GM23248 (cell line): Measurements from ENCODE around the gene IL10RB. TPM values are rescaled to one million over a fixed set of nuclear protein-coding genes. Genes with fewer than 3 reads are reported as not detected.

Experiments
- DNase-seq: peaks from one replicate; pipeline ENCODE4 v3.0.0-alpha.2; 2015
- H2AFZ ChIP-seq: fragments of 200-600 bp; sonication (generic); 2 replicates; pipeline ENCODE4 v1.6.1; 2016; ENCODE audit warnings: antibody characterized with exemption
- H3F3A ChIP-seq: fragments of 200-600 bp; sonication (generic); 2 replicates; pipeline ENCODE4 v1.6.1; 2016; ENCODE audit warnings: mild to moderate bottlenecking, antibody characterized with exemption, mixed run types; ENCODE audit not compliant: insufficient read depth
- H3K27ac ChIP-seq: fragments of 200-600 bp; sonication (generic); 2 replicates; pipeline ENCODE4 v1.5.1; 2016; ENCODE audit warnings: mild to moderate bottlenecking
- H3K27me3 ChIP-seq: fragments of 200-600 bp; sonication (generic); replicated peaks from 2 replicates; pipeline ENCODE4 v1.6.1; 2016; ENCODE audit warnings: mild to moderate bottlenecking; ENCODE audit not compliant: insufficient read depth
- H3K36me3 ChIP-seq: fragments of 200-600 bp; sonication (generic); 2 replicates; pipeline ENCODE4 v1.6.1; 2016; ENCODE audit warnings: low read depth, mild to moderate bottlenecking
- H3K4me1 ChIP-seq: fragments of 200-600 bp; sonication (generic); 2 replicates; pipeline ENCODE4 v1.6.1; 2016; ENCODE audit warnings: mild to moderate bottlenecking; ENCODE audit not compliant: insufficient read depth
- H3K4me2 ChIP-seq: fragments of 200-600 bp; sonication (generic); one replicate; pipeline ENCODE4 v1.6.1; 2016; ENCODE audit warnings: mild to moderate bottlenecking; ENCODE audit not compliant: unreplicated experiment
- H3K4me3 ChIP-seq: fragments of 200-600 bp; sonication (generic); 2 replicates; pipeline ENCODE4 v1.5.1; 2016; ENCODE audit warnings: mild to moderate bottlenecking
- H3K79me2 ChIP-seq: fragments of 200-600 bp; sonication (generic); 2 replicates; pipeline ENCODE4 v1.6.1; 2016; ENCODE audit warnings: mild to moderate bottlenecking; ENCODE audit not compliant: insufficient read depth
- H3K9ac ChIP-seq: fragments of 200-600 bp; sonication (generic); 2 replicates; pipeline ENCODE4 v1.6.1; 2016; ENCODE audit warnings: mild to moderate bottlenecking
- H3K9me2 ChIP-seq: fragments of 200-600 bp; sonication (generic); 2 replicates; pipeline ENCODE4 v1.6.1; 2016; ENCODE audit warnings: mixed run types, mild to moderate bottlenecking, moderate library complexity; ENCODE audit not compliant: insufficient read depth
- H3K9me3 ChIP-seq: fragments of 200-600 bp; sonication (generic); one replicate; pipeline ENCODE4 v1.6.1; 2017; ENCODE audit warnings: low read depth
- H4K20me1 ChIP-seq: fragments of 200-600 bp; sonication (generic); 2 replicates; pipeline ENCODE4 v1.6.0; 2016; ENCODE audit not compliant: insufficient read depth
- EZH2 ChIP-seq: fragments of 200-600 bp; sonication (generic); IDR thresholded peaks from 2 replicates; pipeline ENCODE4 v1.6.1; 2018; ENCODE audit warnings: antibody characterized with exemption, mild to moderate bottlenecking; ENCODE audit not compliant: insufficient read depth, poor library complexity, severe bottlenecking
- EZH2phosphoT487 ChIP-seq: fragments of 200-600 bp; sonication (generic); IDR thresholded peaks from 2 replicates; pipeline ENCODE4 v1.6.1; 2018; ENCODE audit warnings: antibody characterized with exemption, moderate library complexity, mild to moderate bottlenecking, low read depth; ENCODE audit not compliant: insufficient read depth
- WGBS, 2 experiments: methylation state at CpG; one replicate each; pipeline ENCODE4 v1.1.6; 2015 to 2017; ENCODE audit warnings: low lambda C conversion rate in 2 of 2, low coverage in 1 of 2; ENCODE audit errors: missing lambda C conversion rate in 2 of 2; 5-methylcytosine and 5-hydroxymethylcytosine counted together
- in situ Hi-C: fragments of 300-500 bp; cut with MboI; formaldehyde crosslinking; loops from 2 replicates; pipeline ENCODE4 v1.15.0; 2020
- polyA plus RNA-seq: library from polyadenylated mRNA; unstranded; fragments of >200 nt; fragmentation: Nextera tagmentation; extraction: Ambion mirVana; gene quantifications from 2 replicates; pipeline ENCODE4 v1.2.1, GENCODE V29; 2016
- total RNA-seq: library from RNA; depleted of rRNA; stranded (reverse); fragments of >200 nt; shearing (Covaris generic); gene quantifications from 2 replicates; pipeline ENCODE4 v1.2.3, GENCODE V29; 2014

IL10RB gene
- total and polyA plus RNA-seq, 2 experiments from 2014 or later = 49.3 to 52.4 TPM

DNA sequence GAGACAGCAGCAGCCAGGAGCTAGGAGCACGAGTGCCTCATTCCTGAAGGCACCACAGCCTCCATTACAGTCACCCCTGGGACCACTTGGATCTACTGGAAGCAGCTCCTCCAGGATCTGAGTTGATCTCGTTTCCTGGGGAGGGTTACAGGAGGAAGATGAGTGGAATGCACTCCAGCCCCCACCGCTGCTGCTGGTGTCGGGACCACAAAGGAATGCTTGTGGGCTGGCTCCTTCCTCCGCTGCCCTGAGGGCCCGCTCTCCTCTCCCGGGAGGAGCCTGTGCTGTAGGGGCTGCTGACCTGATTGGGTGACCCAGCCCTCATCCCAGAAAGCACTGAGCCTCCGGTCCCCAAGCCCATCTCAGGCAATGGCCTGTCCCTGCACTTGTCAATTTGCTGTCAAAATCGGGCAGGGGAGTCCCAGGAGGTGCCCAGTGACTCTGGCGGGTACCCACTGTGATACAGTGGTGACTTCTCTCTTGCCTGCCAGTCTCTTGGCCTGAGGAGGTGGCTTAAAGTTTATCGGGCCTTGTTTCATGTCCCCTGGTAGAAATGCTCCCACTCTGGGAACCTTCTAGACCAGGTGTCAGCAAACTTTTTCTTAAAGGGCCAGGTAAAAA lies 23.1 kb downstream of the IL10RB start:
- H3K9me2 ChIP-seq = no peaks in the 10 kb centered on the region
- no peaks in the 10 kb centered on the region for H3F3A ChIP-seq
- H3K9ac ChIP-seq = no peak overlapping the region
- 84 to 85% methylated on average over 11 of the region's 11 CpGs for WGBS, 2 experiments
- H3K36me3 ChIP-seq = no peaks in the 10 kb centered on the region; the same call in 1 of the 2 replicates
- H3K27ac ChIP-seq = no peak overlapping the region
- DNase-seq = no peak
- no peak for TF ChIP-seq EZH2phosphoT487
- no peak for TF ChIP-seq EZH2
- H3K4me3 ChIP-seq = no peak overlapping the region
- H3K4me2 ChIP-seq = no peak overlapping the region
- H3K79me2 ChIP-seq = no peaks in the 10 kb centered on the region
- in situ Hi-C loops = no loop called here
- H3K4me1 ChIP-seq = peaks cover 9% of the 10 kb centered on the region
- H4K20me1 ChIP-seq = no peaks in the 10 kb centered on the region
- H2AFZ ChIP-seq = no peak overlapping the region
- H3K27me3 ChIP-seq = no peaks in the 10 kb centered on the region
- no peaks in the 10 kb centered on the region for H3K9me3 ChIP-seq

DNA sequence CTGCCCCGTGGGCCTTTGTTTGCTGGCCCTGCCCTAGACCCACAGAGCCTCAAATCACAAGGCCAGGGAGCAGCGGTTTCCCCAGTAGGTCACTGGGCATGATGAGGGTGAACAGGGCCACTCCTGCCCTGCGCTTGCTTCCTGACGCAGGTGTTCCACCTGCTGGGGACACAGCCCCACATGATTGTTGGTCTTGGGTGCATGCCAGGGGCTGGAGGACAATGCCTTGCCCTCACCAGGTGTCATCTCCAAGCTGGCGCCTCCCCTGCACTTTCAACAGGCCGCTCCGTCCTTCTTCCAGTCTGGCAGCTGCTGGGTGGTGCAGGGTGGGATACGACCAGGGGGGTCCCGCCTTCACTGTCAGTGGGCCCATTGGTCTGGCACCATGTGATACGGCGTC lies 24.3 kb downstream of the IL10RB start:
- no peaks in the 10 kb centered on the region for H3K79me2 ChIP-seq
- H3K27me3 ChIP-seq = no peaks in the 10 kb centered on the region
- no peak for TF ChIP-seq EZH2
- no peak for TF ChIP-seq EZH2phosphoT487
- H2AFZ ChIP-seq = no peak overlapping the region
- no peak overlapping the region for H3K4me2 ChIP-seq
- no peak overlapping the region for H3K4me3 ChIP-seq
- H3K27ac ChIP-seq = no peak overlapping the region
- H3K9me2 ChIP-seq = no peaks in the 10 kb centered on the region
- H3F3A ChIP-seq = no peaks in the 10 kb centered on the region
- peaks cover 9% of the 10 kb centered on the region for H3K4me1 ChIP-seq
- no peak for DNase-seq
- no peak overlapping the region for H3K9ac ChIP-seq
- no peaks in the 10 kb centered on the region; the same call in 1 of the 2 replicates for H3K36me3 ChIP-seq
- no peaks in the 10 kb centered on the region for H4K20me1 ChIP-seq
- no peaks in the 10 kb centered on the region for H3K9me3 ChIP-seq
- 94 to 97% methylated on average over 11 of the region's 11 CpGs for WGBS, 2 experiments
- in situ Hi-C loops = no loop called here

DNA sequence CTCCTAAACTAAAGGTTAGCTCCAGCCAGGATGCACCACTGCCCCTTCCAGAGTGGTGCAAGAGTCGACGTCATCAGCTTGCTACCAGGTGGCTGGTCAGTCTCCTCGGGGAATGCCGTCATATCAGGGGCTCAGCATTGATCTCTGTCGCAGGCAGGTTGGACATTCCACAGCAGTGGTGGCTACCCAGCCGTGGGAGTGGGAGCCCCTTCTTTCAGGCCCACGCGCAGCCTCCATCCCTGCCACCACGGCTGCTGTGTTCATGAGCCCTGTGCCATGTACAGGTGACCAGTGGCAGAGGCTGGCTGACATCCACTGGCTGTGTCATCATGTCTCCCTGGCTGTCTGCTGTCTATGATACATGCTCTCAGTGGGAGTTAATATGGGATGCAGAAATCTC lies 25.5 kb downstream of the IL10RB start:
- H3K36me3 ChIP-seq = no peaks in the 10 kb centered on the region
- H3F3A ChIP-seq = no peaks in the 10 kb centered on the region
- no peak overlapping the region for H3K9ac ChIP-seq
- no peak overlapping the region for H2AFZ ChIP-seq
- H4K20me1 ChIP-seq = no peaks in the 10 kb centered on the region
- no peaks in the 10 kb centered on the region for H3K9me2 ChIP-seq
- 89% methylated on average over 9 of the region's 9 CpGs for WGBS, 2 experiments
- in situ Hi-C loops = no loop called here
- no peak overlapping the region for H3K4me2 ChIP-seq
- no peaks in the 10 kb centered on the region for H3K79me2 ChIP-seq
- H3K4me3 ChIP-seq = no peak overlapping the region
- H3K4me1 ChIP-seq = peaks cover 7% of the 10 kb centered on the region
- TF ChIP-seq EZH2phosphoT487 (no peak), EZH2 (no peak)
- H3K27ac ChIP-seq = no peak overlapping the region
- no peak for DNase-seq
- no peaks in the 10 kb centered on the region for H3K9me3 ChIP-seq
- no peaks in the 10 kb centered on the region for H3K27me3 ChIP-seq

DNA sequence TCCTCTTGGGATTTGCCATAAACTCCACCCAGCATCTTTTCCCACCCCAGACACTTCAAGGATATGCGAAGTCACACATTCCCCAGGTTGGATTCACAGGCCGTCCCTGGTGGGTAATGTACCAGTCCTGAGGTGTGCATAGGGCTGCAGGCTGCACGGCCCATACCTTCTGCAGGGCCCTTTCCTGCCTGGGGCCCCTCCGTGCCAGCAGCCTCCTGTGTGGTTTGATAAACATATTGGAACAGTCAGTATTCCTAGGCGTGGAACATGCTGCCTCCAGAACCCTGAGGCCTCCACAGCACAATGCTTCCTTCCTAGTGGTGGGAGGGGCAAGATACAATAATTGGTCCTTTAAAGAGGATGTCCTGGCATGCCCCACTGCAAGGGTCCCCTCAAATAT lies 26.6 kb downstream of the IL10RB start:
- no peaks in the 10 kb centered on the region for H3F3A ChIP-seq
- no peaks in the 10 kb centered on the region for H3K9me3 ChIP-seq
- no peaks in the 10 kb centered on the region for H3K79me2 ChIP-seq
- no peaks in the 10 kb centered on the region for H3K4me1 ChIP-seq
- no peak overlapping the region for H3K4me2 ChIP-seq
- H3K36me3 ChIP-seq = no peaks in the 10 kb centered on the region
- no peak for DNase-seq
- TF ChIP-seq EZH2phosphoT487 (no peak), EZH2 (no peak)
- H3K27ac ChIP-seq = no peak overlapping the region
- H4K20me1 ChIP-seq = no peaks in the 10 kb centered on the region
- no peak overlapping the region for H2AFZ ChIP-seq
- no peak overlapping the region for H3K4me3 ChIP-seq
- no peaks in the 10 kb centered on the region for H3K9me2 ChIP-seq
- in situ Hi-C loops = no loop called here
- no peak overlapping the region for H3K9ac ChIP-seq
- WGBS, 2 experiments = 68 to 78% methylated on average over 5 of the region's 5 CpGs
- no peaks in the 10 kb centered on the region for H3K27me3 ChIP-seq
